ENCODE measurements around the gene THEMIS. TPM values are rescaled to one million over a fixed set of nuclear protein-coding genes. Genes with fewer than 3 reads are reported as not detected.
A peak's percentile ranks its signal among the peaks of the same experiment; 100 is the strongest.

The THEMIS gene
- polyA plus RNA-seq, 1 donor from 2014 or later, result not detected

DNA sequence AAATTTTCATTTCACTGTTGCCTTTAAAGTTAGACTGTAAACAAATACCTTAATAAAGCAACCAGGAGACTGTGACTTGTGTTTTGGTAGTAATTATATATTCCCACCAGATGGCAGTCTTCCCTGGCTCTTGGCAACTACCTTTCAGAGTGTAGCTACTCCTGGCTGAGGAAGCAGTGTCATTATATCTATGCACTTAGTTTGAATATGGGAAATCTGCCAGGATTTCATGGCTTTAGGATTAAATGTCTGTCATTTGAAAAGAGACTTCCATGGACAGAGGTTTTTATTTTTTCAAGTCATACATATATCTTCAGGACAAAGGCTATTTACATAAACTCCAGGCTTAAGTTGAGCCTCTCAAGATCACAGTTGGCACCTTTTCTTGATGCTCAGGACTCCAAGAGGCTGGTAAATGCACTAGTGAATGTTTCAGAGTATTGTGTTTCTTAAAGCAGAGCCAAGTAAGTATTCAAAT is 163.8 kb downstream of the THEMIS start:
- H4K20me1 ChIP-seq (ENCODE audit: insufficient read depth), result no peaks in the 10 kb centered on the region
- H3K4me2 ChIP-seq (ENCODE audit: low read length), result no peak overlapping the region
- H3F3A ChIP-seq (ENCODE audit: insufficient read depth, low read length, poor library complexity, severe bottlenecking), result no peaks in the 10 kb centered on the region
- H2AFZ ChIP-seq (ENCODE audit: low read depth, low read length), result no peak overlapping the region
- no peaks in the 10 kb centered on the region for H3K27me3 ChIP-seq (ENCODE audit: insufficient read depth, low read depth, low read length)
- no peaks in the 10 kb centered on the region for H3K36me3 ChIP-seq (ENCODE audit: insufficient read depth, low read length)
- TF ChIP-seq EP300 (conservative IDR thresholded peaks at IDR 0.05; ENCODE audit: poor library complexity, severe bottlenecking) (peak; percentile 23), RAD21 (conservative IDR thresholded peaks at IDR 0.05) (peak; percentile 96), SMC3 (conservative IDR thresholded peaks at IDR 0.05; ENCODE audit: poor library complexity) (peak; percentile 95), MXI1 (conservative IDR thresholded peaks at IDR 0.05; ENCODE audit: poor library complexity, severe bottlenecking) (no peak), POLR2AphosphoS5 (IDR thresholded peaks at IDR 0.05) (no peak), TAF1 (IDR thresholded peaks at IDR 0.05; ENCODE audit: low read depth) (no peak), CTCF (IDR thresholded peaks at IDR 0.05; ENCODE audit: poor library complexity, severe bottlenecking) (peak; percentile 88)
- TF ChIP-seq, protein P1, sequence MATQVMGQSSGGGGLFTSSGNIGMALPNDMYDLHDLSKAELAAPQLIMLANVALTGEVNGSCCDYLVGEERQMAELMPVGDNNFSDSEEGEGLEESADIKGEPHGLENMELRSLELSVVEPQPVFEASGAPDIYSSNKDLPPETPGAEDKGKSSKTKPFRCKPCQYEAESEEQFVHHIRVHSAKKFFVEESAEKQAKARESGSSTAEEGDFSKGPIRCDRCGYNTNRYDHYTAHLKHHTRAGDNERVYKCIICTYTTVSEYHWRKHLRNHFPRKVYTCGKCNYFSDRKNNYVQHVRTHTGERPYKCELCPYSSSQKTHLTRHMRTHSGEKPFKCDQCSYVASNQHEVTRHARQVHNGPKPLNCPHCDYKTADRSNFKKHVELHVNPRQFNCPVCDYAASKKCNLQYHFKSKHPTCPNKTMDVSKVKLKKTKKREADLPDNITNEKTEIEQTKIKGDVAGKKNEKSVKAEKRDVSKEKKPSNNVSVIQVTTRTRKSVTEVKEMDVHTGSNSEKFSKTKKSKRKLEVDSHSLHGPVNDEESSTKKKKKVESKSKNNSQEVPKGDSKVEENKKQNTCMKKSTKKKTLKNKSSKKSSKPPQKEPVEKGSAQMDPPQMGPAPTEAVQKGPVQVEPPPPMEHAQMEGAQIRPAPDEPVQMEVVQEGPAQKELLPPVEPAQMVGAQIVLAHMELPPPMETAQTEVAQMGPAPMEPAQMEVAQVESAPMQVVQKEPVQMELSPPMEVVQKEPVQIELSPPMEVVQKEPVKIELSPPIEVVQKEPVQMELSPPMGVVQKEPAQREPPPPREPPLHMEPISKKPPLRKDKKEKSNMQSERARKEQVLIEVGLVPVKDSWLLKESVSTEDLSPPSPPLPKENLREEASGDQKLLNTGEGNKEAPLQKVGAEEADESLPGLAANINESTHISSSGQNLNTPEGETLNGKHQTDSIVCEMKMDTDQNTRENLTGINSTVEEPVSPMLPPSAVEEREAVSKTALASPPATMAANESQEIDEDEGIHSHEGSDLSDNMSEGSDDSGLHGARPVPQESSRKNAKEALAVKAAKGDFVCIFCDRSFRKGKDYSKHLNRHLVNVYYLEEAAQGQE (IDR thresholded peaks at IDR 0.05; ENCODE audit: borderline replicate concordance), result peak; percentile 42
- no peak overlapping the region for H3K9ac ChIP-seq (ENCODE audit: low read length)
- no peak overlapping the region for H3K4me3 ChIP-seq (ENCODE audit: low read length)
- H3K27ac ChIP-seq (ENCODE audit: low read length), result no peak overlapping the region
- H3K9me3 ChIP-seq (ENCODE audit: low read length), result no peaks in the 10 kb centered on the region
- H3K79me2 ChIP-seq (replicated peaks; ENCODE audit: insufficient read depth, low read length), result no peaks in the 10 kb centered on the region
- H3K9me2 ChIP-seq (ENCODE audit: insufficient read depth, low read length), result no peaks in the 10 kb centered on the region

DNA sequence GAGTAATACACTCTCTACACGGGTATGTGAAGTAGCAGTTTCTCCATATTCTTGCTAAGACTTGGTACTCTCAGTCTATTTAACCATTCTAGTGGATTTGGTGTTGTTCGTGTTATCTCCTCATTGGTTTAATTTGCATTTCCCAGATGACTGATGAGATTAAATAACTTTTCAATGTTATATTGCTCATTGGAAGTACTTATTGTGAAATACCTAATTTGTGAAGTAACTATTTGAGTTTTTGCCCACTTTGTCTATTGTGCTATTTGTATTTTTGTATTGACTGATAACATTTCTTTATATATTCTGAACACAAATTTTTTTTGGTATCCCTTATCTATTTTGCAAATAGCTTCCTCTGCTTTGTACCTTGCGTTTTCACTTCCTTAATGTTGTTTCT is 167.9 kb downstream of the THEMIS start:
- TF ChIP-seq EP300 (conservative IDR thresholded peaks at IDR 0.05; ENCODE audit: poor library complexity, severe bottlenecking), result no peak
- TF ChIP-seq EZH2 (IDR thresholded peaks at IDR 0.05; ENCODE audit: borderline replicate concordance, insufficient read depth, low read length, poor library complexity, severe bottlenecking), result no peak
- no peak for TF ChIP-seq CTCF (IDR thresholded peaks at IDR 0.05; ENCODE audit: poor library complexity, severe bottlenecking)
- TF ChIP-seq RAD21 (conservative IDR thresholded peaks at IDR 0.05), result no peak
- TF ChIP-seq, protein P1 (IDR thresholded peaks at IDR 0.05; ENCODE audit: borderline replicate concordance), result no peak
- TF ChIP-seq POLR2AphosphoS5 (IDR thresholded peaks at IDR 0.05), result no peak
- TF ChIP-seq MXI1 (conservative IDR thresholded peaks at IDR 0.05; ENCODE audit: poor library complexity, severe bottlenecking), result no peak
- TF ChIP-seq TAF1 (IDR thresholded peaks at IDR 0.05; ENCODE audit: low read depth), result no peak
- TF ChIP-seq SMC3 (conservative IDR thresholded peaks at IDR 0.05; ENCODE audit: poor library complexity), result no peak
- H2AFZ ChIP-seq (ENCODE audit: low read depth, low read length), result no peak overlapping the region
- no peaks in the 10 kb centered on the region for H3K9me3 ChIP-seq (ENCODE audit: low read length)
- no peaks in the 10 kb centered on the region for H3F3A ChIP-seq (ENCODE audit: insufficient read depth, low read length, poor library complexity, severe bottlenecking)
- H3K4me3 ChIP-seq (ENCODE audit: low read length), result no peak overlapping the region
- H3K27me3 ChIP-seq (ENCODE audit: insufficient read depth, low read depth, low read length), result no peaks in the 10 kb centered on the region
- no peaks in the 10 kb centered on the region for H3K36me3 ChIP-seq (ENCODE audit: insufficient read depth, low read length)
- no peak overlapping the region for H3K4me2 ChIP-seq (ENCODE audit: low read length)
- H4K20me1 ChIP-seq (ENCODE audit: insufficient read depth), result no peaks in the 10 kb centered on the region
- H3K9ac ChIP-seq (ENCODE audit: low read length), result no peak overlapping the region
- no peaks in the 10 kb centered on the region for H3K79me2 ChIP-seq (replicated peaks; ENCODE audit: insufficient read depth, low read length)
- no peak overlapping the region for H3K27ac ChIP-seq (ENCODE audit: low read length)
- no peaks in the 10 kb centered on the region for H3K9me2 ChIP-seq (ENCODE audit: insufficient read depth, low read length)

All from neural cell (in vitro differentiated cells).